GM12864 (cell line): ENCODE measurements around the gene PLCB4.

Source experiments
- DNase-seq: peaks from one replicate; pipeline ENCODE4 v3.0.0-alpha.2; 2011; ENCODE audit warnings: low read depth
- H3K4me3 ChIP-seq: 2 replicates; pipeline ENCODE4 v1.5.1; 2011; ENCODE audit warnings: mild to moderate bottlenecking, low read depth, low read length, control low read depth
- CTCF ChIP-seq: IDR thresholded peaks from 2 replicates; pipeline ENCODE4 v1.5.1; 2011; ENCODE audit warnings: low read depth, mild to moderate bottlenecking, moderate library complexity, low read length, control low read depth, inconsistent platforms; ENCODE audit errors: missing control alignments

PLCB4 gene

GRCh38 chr20:9195031-9195430 lies 126.1 kb downstream of the PLCB4 start:
- TF ChIP-seq CTCF = no peak
- H3K4me3 ChIP-seq = no peak overlapping the region
- DNase-seq = no peak

GRCh38 chr20:9196110-9196509 lies 127.2 kb downstream of the PLCB4 start:
- no peak for DNase-seq
- H3K4me3 ChIP-seq = no peak overlapping the region
- TF ChIP-seq CTCF = no peak

GRCh38 chr20:9198460-9198859 lies 129.6 kb downstream of the PLCB4 start:
- TF ChIP-seq CTCF = no peak
- no peak for DNase-seq
- H3K4me3 ChIP-seq = no peak overlapping the region

DNA sequence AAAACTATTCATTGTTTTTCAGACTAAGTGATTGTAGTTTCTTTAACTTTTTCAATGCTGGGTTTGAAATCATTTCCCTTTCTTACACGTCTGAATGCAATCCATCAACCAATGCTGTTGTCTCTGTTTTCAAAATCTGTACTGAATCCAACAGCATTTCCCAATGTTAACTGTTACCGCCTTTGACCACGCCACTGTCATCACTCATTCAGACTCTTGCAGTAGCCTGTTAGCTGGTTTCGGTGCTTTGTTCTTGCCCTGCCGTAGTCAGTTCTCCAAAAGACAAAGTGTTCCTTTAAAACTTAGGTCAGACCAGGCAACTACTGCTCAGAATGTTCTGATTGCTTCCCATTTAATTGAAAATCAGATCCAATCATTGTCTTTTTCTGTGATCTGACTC lies 131.3 kb downstream of the PLCB4 start:
- DNase-seq = no peak
- H3K4me3 ChIP-seq = no peak overlapping the region
- TF ChIP-seq CTCF = no peak

DNA sequence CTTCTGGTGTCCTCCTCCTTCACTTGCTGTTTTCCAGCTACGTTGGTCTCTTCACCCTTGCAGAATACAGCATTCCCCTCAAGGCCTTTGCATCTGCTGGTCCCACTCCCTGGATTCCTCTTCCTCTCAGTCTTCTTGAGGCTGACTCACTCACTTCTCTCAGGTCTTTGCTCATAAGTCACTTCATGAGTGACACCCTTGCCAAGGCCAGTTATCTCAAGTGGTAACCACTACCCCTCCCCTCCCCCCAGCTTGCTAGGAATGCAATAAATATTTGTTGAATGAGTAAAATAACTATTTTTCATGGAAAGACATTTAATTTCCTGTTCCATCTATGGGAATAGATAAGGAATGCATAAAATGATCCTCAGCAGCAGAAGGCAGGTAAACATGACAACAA lies 131.7 kb downstream of the PLCB4 start:
- DNase-seq = no peak

GRCh38 chr20:9202420-9203080 lies 133.7 kb downstream of the PLCB4 start:
- no peak overlapping the region for H3K4me3 ChIP-seq
- TF ChIP-seq CTCF = no peak
- DNase-seq = no peak

More for the DNA sequence above, 131.7 kb downstream of the PLCB4 start:
- no peak for TF ChIP-seq CTCF
- no peak overlapping the region for H3K4me3 ChIP-seq

GRCh38 chr20:9203081-9203447 lies 134.2 kb downstream of the PLCB4 start:
- DNase-seq = no peak

More at GRCh38 chr20:9203081-9203447, 134.2 kb downstream of the PLCB4 start:
- no peak for TF ChIP-seq CTCF
- no peak overlapping the region for H3K4me3 ChIP-seq
